ENCODE measurements around the gene LGALS4.

DNA sequence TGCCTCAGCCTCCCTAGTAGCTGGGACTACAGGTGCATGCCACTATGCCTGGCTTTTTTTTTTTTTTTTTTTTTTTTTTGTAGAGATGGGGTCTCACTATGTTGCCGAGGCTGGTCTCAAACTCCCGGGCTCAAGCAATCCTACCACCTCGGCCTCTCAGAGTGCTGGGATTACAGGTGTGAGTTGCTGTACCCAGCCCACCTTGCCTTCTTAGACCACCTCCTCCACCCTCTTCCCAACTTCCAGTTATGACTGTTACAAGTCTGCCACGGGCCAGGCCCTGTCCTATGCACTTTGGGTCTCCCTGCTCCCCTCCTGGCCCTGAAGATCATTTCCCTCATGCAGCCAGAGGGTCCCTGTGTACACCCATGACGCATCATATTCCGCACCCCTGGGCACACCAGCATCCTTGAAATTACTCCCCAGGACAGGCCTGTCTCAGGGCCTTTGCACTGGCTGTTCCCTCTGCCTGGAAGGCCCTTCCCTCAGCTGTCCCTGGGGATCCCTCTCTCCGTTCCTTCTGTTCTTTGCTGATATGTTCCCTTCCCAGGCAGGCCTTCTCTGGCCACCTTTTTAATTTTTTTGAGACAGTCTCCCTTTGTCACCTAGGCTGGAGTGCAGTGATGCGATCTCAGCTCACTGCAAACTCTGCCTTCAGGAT, 3.0 kb downstream of the LGALS4 start:
- TF ChIP-seq YY1 (IDR thresholded peaks at IDR 0.05; ENCODE audit: low read depth) = no peak
- no peak for TF ChIP-seq RAD21 (IDR thresholded peaks at IDR 0.05; ENCODE audit: low read depth)
- no peak for TF ChIP-seq CREB1 (IDR thresholded peaks at IDR 0.05; ENCODE audit: low read depth)
- TF ChIP-seq EGR1 (IDR thresholded peaks at IDR 0.05) = no peak
- no peak for TF ChIP-seq REST (IDR thresholded peaks at IDR 0.05; ENCODE audit: low read depth)
- TF ChIP-seq USF1 (IDR thresholded peaks at IDR 0.05) = no peak
- TF ChIP-seq EP300 (IDR thresholded peaks at IDR 0.05; ENCODE audit: borderline replicate concordance) = no peak
- TF ChIP-seq TCF12 (IDR thresholded peaks at IDR 0.05; ENCODE audit: low read depth) = no peak
- TF ChIP-seq, protein P1, sequence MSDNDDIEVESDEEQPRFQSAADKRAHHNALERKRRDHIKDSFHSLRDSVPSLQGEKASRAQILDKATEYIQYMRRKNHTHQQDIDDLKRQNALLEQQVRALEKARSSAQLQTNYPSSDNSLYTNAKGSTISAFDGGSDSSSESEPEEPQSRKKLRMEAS (IDR thresholded peaks at IDR 0.05) = no peak
- no peak for TF ChIP-seq FOXM1 (IDR thresholded peaks at IDR 0.05; ENCODE audit: borderline replicate concordance, low read depth)
